Osteocyte (in vitro differentiated cells): ENCODE measurements around the gene SMPX. TPM values are rescaled to one million over a fixed set of nuclear protein-coding genes. Genes with fewer than 3 reads are reported as not detected.

Source experiments
- DNase-seq: peaks from one replicate; pipeline ENCODE4 v3.0.0; 2021; ENCODE audit warnings: mixed read lengths; ENCODE audit not compliant: unreplicated experiment; ENCODE audit errors: extremely low spot score
- H3K27ac Mint-ChIP-seq: one replicate; pipeline ENCODE4 v1.8.0; 2021; ENCODE audit warnings: mild to moderate bottlenecking, mixed read lengths; ENCODE audit not compliant: unreplicated experiment
- H3K27me3 Mint-ChIP-seq: one replicate; pipeline ENCODE4 v1.8.0; 2021; ENCODE audit warnings: mixed read lengths; ENCODE audit not compliant: unreplicated experiment
- H3K36me3 Mint-ChIP-seq: one replicate; pipeline ENCODE4 v1.8.0; 2021; ENCODE audit warnings: mixed read lengths; ENCODE audit not compliant: unreplicated experiment
- H3K4me1 Mint-ChIP-seq: one replicate; pipeline ENCODE4 v1.8.0; 2021; ENCODE audit warnings: mixed read lengths; ENCODE audit not compliant: unreplicated experiment
- H3K4me3 Mint-ChIP-seq: one replicate; pipeline ENCODE4 v1.8.0; 2021; ENCODE audit warnings: mild to moderate bottlenecking, moderate library complexity, mixed read lengths; ENCODE audit not compliant: unreplicated experiment
- H3K9me3 Mint-ChIP-seq: one replicate; pipeline ENCODE4 v1.8.0; 2021; ENCODE audit warnings: mixed read lengths; ENCODE audit not compliant: unreplicated experiment
- CTCF ChIP-seq: fragments of 200-600 bp; sonication (generic); IDR thresholded peaks from 2 replicates; pipeline ENCODE4 v1.5.0; 2021; ENCODE audit warnings: antibody characterized with exemption, mild to moderate bottlenecking, moderate library complexity
- total RNA-seq: library from RNA; stranded (reverse); gene quantifications from 2 replicates; pipeline ENCODE4 v1.2.1, GENCODE V29; 2021

Gene SMPX
- total RNA-seq, 1 donor from 2014 or later: not detected

GRCh38 chrX:21683941-21684340, 74.0 kb downstream of the SMPX start:
- no peak for DNase-seq
- Mint-ChIP-seq H3K27me3 (peaks cover 3% of the 10 kb centered on the region), H3K36me3 (no peaks in the 10 kb centered on the region), H3K9me3 (no peaks in the 10 kb centered on the region), H3K27ac (no peak overlapping the region), H3K4me3 (no peak overlapping the region), H3K4me1 (no peaks in the 10 kb centered on the region)
- TF ChIP-seq CTCF: no peak

GRCh38 chrX:21678048-21678612, 79.8 kb downstream of the SMPX start:
- H3K4me1 Mint-ChIP-seq: no peaks in the 10 kb centered on the region
- H3K4me3 Mint-ChIP-seq: no peak overlapping the region
- peaks cover 8% of the 10 kb centered on the region for H3K27me3 Mint-ChIP-seq
- H3K36me3 Mint-ChIP-seq: no peaks in the 10 kb centered on the region
- DNase-seq: no peak
- TF ChIP-seq CTCF: no peak
- H3K9me3 Mint-ChIP-seq: peaks cover 2% of the 10 kb centered on the region
- H3K27ac Mint-ChIP-seq: no peak overlapping the region

GRCh38 chrX:21675931-21676330, 82.0 kb downstream of the SMPX start:
- no peak for DNase-seq
- no peaks in the 10 kb centered on the region for H3K4me1 Mint-ChIP-seq
- H3K27ac Mint-ChIP-seq: no peak overlapping the region
- peaks cover 5% of the 10 kb centered on the region for H3K9me3 Mint-ChIP-seq
- TF ChIP-seq CTCF: no peak
- no peak overlapping the region for H3K4me3 Mint-ChIP-seq
- no peaks in the 10 kb centered on the region for H3K36me3 Mint-ChIP-seq
- H3K27me3 Mint-ChIP-seq: peaks cover 5% of the 10 kb centered on the region

- DNase-seq: no peak
- Mint-ChIP-seq H3K9me3 (peaks cover 5% of the 10 kb centered on the region), H3K36me3 (no peaks in the 10 kb centered on the region), H3K4me1 (no peaks in the 10 kb centered on the region), H3K27ac (no peak overlapping the region), H3K27me3 (peaks cover 5% of the 10 kb centered on the region), H3K4me3 (no peak overlapping the region)
- no peak for TF ChIP-seq CTCF
Measured at GRCh38 chrX:21674430-21675186, 83.3 kb downstream of the SMPX start.

GRCh38 chrX:21666679-21667078, 91.2 kb downstream of the SMPX start:
- Mint-ChIP-seq H3K27ac (no peak overlapping the region), H3K9me3 (peaks cover 7% of the 10 kb centered on the region), H3K27me3 (no peaks in the 10 kb centered on the region), H3K36me3 (no peaks in the 10 kb centered on the region), H3K4me3 (no peak overlapping the region), H3K4me1 (no peaks in the 10 kb centered on the region)
- no peak for TF ChIP-seq CTCF
- no peak for DNase-seq
